HG03565 (cell line): ENCODE data around the gene CLEC2D.
"Not testable (repeated sequence)": the region's sequence is repeated elsewhere in the genome, so short reads cannot be mapped to it uniquely, and the experiment has no call there.

Source experiments
- ATAC-seq: cut with Tn5 transposase; IDR thresholded peaks from one replicate; pipeline ENCODE4 v1.9.1; 2021; ENCODE audit warnings: mild to moderate bottlenecking, moderate library complexity; ENCODE audit not compliant: unreplicated experiment

CLEC2D gene

DNA sequence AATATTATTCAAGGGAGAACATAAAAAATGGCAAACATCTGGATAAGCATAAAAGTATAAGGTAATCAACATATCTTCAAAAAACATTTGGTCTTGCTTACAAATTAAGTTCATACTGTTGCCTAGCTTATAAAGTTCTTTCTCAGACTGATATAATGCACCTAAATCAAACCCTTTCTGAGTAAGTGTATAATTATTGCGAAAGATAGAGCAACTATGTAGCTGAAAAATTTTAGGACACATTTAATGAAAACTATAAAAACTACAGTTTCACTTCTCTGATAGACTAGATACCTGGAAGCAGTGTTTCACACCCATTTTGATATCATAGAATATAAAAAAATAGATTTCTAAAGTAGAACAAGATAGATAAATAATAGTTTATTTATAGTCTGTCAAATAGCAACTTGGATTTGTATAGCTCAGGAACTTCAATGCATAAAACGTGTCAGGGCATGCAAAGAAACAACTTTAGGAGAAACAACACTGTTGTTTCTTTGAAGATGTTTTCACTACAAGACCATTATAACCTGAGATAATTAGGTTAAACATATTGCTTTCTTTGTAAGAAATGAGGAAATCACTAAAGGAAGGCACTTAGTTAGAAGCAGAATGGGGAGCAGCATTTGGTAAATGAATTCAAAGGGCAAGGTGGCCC, 55.8 kb downstream of the CLEC2D start:
- ATAC-seq = no peak

DNA sequence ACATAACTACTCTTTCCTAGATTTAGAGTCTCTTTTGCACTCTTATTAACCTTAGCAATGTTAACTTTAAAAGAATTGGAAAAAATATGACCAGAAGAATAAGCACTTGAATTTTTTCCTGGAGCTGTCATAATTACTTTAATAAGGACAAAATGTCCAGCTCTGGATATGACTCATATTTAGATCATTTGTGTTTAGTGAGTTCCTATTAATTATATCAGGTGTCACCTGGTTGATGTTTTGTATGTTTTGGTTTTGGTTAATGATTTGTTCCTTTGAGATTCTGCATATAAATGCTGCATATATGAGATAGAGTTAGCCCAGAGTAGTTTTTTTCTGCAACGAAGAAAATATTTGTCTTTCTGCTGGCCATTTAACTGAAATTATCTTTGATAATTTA, 58.3 kb downstream of the CLEC2D start:
- ATAC-seq = no peak

DNA sequence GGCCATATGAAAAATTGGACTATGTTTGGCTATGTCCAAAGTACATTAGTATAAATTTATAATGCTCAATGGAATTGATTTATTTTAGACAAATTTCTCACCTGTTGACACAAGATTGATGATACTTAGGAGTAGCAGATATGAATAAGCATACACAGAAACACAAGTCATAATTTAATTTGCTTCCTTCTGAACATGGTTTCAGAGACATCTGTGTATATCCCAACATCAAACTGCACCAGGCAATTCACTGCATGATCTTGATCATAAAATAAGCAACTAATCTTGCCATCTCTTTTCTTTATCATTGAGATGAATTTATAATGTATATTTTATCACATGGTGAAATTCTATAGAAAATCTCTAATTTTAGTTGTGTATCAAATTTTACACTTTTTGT, 59.6 kb downstream of the CLEC2D start:
- no peak for ATAC-seq

DNA sequence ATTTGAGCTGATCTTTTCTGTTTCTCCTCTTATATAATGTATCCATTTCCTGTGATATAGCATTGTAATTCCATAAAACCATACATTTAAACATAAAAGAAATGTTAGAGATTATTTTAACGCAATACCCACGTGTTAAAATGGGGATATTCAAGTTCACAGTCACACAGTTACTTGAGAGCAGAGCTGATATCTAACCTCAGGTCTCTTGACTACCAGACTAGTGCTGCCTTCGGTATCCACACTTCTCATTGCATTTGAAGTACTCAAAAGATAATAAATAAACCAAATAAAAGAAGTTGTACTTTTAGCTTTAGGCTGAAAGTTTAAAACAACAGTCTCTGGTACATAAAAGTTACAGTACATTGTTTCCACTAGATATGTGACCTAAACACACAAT, 60.5 kb downstream of the CLEC2D start:
- no peak for ATAC-seq

DNA sequence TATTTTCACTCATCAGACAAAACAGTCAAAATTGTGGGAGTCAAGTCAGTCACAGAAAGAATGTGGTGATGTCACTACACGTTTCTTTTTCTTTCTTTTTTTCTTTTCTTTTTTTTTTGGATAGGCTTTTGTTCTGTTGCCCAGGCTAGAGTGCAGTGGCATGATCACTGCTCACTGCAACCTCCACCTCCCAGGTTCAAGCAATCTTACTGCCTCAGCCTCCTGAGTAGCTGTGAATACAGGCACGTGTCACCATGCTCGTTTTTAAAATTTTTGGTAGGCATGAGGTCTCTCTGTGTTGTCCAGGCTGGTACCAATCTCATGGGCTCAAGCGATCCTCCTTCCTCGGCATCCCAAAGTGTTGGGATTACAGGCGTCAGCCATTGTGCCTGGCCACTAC, 61.1 kb downstream of the CLEC2D start:
- ATAC-seq = no peak

DNA sequence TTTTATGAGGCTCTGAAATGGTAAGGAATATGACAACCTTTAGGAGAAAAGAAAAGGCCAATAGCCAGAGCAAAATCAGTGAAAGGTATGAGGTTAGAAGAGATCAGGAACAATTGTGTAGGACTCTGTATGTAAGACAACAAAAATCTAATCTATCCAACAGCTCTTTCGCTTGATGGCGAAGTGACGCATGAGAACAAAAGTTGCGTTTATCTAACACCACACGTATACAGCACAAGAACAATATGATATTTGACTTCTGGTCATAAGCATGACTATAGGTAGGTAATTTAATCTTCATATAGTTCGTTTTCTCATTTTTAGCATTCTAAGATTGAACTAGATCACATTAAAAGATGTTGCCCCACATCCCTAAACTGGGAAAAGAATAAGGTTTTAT, 61.9 kb downstream of the CLEC2D start:
- no peak for ATAC-seq

DNA sequence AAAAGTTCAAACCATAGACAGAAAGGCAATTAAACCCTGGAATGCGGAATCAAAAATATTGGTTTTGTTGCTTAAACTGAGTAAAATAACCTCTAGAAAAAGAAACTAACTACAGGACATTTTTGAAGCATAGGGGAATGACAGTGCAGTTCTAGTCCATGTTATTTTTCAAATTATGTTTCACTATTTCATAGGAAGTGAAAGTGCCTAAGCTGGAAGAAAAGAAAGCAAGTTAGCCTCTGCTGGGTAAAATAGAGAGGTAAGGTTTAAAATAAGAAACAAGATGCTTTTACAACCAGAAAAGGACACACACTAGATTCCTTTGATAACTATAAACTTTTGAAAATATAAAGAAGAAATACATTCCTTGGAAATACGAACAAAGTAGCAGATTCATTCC, 62.3 kb downstream of the CLEC2D start:
- no peak for ATAC-seq

DNA sequence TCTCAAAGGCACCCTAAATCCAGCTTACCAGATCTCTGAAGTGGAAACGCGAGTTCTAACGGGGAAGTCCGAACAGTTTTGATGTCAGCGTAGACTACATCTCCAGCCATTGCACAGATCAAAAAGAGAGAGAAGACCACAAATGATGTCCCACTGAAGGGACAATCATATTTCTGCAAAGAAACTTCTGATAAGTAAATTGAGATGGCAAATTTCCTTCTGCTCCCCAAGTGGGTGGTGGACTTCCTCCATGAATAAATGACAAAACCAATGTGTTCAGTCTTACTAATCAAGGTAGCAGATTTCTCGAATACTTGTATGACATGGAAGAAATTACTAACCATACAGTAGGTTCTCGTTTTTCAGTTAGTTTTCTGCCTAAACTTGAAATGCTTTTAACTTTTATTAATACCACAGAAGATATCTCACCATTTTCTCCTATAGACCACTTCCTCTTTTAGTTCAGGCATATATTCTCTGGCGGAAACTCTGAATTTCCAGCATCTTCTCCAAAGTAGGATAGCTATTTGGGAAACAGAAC, 63.5 kb downstream of the CLEC2D start, which contains the start of gene CLECL1:
Gene CLECL1 (minus strand): TSS at position 177 of the 541 bp plus-strand sequence.
- peak; percentile 39 for ATAC-seq

DNA sequence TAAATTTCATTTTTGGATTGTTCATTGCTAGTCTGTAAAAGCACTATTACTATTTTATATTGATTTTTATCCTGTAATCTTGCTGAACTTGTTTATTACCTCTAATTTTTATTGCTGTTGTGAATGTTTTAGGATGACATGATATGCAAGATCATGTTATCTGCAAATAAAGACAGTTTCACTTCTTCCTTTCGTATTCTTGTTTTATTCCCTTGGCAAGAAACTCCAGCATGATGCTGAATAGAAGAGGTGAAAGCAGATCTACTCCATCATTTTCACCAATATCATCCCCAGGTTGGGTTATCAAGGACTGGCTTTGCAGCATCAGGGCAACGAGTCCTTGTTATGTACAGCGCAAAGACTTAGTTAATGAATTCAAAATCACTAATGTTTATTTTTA, 66.1 kb downstream of the CLEC2D start:
- ATAC-seq = no peak

DNA sequence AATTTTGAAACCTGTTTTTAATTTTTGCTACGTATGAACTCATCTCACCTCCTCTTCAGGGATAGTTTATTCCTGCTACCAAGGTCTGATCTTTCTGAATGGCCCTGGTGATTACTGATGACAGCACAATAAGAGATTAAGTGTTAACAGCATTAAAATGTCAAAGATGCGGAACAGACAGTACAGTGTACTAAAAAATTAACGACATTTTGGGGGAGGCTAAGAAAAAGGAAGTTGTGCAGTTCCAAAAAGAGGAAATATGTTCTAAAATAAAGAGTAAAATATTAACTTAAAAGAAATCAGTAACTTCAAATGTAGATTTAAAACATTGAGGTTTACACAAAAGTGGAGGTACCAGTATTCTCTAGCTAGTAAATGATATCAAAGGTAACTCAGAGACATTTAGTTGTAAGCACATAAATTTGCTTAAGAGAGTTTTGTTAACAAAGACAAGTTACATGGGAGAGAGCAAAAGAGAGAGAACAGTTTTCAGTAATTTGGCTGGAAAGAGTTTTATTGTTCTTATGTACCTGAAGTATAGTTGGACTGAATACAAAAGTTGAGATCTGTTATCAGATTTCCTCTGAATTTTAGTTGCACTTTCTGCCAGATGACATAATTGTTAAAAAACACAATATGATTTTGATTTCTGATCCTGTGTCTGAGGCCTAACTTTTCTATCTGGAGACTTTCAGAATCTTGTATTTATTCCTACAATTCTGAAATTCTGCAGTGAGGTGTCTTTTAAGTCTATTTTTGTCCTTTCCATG, 67.6 kb downstream of the CLEC2D start:
- no peak for ATAC-seq

DNA sequence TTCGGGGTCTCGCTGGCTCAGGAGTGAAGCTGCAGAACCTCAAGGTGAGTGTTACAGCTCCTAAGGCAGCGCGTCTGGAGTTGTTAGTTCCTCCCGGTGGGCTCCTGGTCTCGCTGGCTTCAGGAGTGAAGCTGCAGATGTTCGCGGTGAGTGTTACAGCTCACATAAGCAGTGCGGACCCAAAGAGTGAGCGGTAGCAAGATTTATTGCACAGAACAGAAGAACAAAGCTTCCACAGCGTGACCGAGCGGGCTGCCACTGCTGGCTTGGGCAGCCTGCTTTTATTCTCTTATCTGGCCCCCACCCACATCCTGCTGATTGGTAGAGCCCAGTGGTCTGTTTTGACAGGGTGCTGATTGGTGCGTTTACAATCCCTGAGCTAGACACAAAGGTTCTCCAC, 69.4 kb downstream of the CLEC2D start:
- ATAC-seq = not testable (repeated sequence)

DNA sequence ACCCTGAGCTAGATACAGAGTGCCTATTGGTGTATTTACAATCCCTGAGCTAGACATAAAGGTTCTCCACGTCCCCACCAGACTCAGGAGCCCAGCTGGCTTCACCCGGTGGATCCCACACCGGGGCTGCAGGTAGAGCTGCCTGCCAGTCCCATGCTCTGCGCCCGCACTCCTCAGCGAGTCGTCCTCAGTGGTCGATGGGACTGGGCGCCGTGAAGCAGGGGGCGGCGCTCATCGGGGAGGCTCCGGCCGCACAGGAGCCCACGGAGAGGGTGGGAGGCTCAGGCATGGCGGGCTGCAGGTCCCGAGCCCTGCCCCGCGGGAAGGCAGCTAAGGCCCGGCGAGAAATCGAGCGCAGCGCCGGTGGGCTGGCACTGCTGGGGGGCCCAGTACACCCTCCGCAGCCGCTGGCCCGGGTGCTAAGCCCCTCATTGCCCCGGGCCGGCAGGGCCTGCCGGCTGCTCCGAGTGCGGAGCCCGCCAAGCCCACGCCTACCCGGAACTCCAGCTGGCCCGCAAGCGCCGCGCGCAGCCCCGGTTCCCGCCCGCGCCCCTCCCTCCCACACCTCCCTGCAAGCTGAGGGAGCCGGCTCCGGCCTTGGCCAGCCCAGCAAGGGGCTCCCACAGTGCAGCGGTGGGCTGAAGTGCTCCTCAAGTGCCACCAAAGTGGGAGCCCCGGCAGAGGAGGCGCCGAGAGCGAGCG, 70.0 kb downstream of the CLEC2D start:
- not testable (repeated sequence) for ATAC-seq

DNA sequence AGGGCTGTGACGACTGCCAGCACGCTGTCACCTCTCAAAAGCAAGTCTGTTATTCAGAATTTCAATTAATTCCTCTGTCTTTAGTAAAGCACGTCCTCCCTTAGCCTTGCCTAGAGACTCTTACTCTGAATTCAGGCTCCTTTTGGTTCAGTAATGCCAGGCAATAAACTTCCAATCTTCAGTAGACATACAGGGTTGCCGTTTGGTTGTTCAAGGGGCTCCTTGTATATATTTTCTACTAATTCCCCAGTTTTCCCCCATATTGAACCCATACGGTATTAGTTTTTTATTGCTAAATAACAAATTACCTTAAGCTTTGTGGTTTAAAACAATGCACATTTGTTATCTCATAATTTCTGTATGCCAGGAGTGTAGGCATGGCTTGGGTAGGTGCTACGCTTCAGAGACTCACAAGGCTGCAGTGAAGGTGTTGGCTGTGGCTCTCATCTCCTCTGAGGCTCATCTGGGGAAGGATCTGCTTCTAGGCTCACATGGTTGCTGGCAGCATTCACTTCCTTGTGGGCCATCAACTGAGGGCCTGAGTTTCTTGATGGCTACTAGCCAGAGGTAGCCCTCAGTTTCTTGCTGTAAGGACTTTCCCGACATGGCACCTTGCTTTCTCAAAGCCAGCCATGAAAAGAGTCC, 70.7 kb downstream of the CLEC2D start:
- ATAC-seq = no peak

DNA sequence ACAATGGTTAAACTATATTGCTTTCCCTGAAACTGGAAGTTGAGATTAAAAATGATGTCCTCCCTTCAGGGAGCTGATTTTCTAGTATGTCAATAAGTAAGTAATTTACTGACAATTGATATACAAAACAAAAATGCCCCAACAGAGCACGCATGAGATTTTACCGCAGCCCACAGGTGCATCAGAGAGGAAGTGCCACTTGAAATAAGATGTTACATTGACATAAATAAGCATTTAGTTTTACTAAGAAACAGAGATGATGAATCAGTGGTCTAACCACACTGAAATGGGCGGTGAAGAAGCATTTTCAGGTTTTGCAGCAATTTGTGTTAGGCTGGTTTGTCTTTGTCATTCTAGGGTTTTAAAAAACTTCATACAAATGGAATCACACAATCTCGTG, 72.2 kb downstream of the CLEC2D start:
- peak; percentile 72 for ATAC-seq

DNA sequence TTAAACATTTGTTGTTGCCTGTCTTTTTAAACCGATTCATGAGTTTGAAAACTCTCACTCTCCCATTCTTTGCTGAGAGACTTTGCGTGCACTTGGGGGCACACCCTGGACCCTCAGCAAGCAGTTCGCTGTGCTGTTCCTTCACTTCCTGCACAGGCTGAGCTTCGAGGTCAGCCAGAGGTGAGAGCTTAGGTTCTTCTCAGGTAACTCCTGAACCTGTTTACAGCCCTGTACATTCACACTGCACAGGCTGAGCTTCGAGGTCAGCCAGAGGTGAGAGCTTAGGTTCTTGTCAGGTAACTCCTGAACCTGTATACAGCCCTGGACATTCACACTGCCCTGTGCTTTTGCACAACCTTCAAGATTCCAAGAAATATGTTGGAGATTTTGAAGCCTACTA, 73.1 kb downstream of the CLEC2D start:
- no peak for ATAC-seq

DNA sequence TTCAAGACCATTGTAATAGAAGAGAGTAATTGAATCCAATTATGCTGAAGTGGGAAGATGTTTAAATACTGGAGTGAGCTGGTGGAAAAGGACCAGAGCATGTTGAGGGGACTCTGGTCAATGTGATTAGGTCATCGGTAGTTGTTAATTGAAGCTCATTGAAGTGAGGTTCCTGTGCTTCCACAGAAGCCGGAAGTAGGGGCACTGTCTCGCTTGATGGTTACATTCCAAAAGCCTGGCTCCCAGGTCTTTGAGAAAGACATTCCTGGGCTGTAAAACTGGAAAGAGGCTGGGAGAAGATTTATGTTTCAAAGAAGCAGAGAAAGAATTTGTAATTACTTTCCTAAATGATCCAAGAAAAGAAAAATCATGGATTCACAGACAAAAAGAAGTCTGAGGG, 75.7 kb downstream of the CLEC2D start:
- no peak for ATAC-seq
